H1 (cell line): Measurements from ENCODE around the gene SWI5. TPM values are rescaled to one million over a fixed set of nuclear protein-coding genes. Genes with fewer than 3 reads are reported as not detected.

Experiments used
- CTCF ChIP-seq, 3 experiments: IDR thresholded peaks; 1 replicate in 2 of 3; 2 replicates in 1 of 3; pipeline versions ENCODE4 v1.5.1 to v1.6.1; 2011; ENCODE audit warnings: low read length in 3 of 3, mild to moderate bottlenecking in 3 of 3, inconsistent platforms in 2 of 3, low read depth in 1 of 3, moderate library complexity in 1 of 3; ENCODE audit not compliant: insufficient read depth in 1 of 3; ENCODE audit errors: control extremely low read depth in 1 of 3
- GABPA ChIP-seq: IDR thresholded peaks from 2 replicates; pipeline ENCODE4 v1.6.1; 2011; ENCODE audit warnings: mild to moderate bottlenecking, low read length, moderate library complexity, borderline replicate concordance; ENCODE audit not compliant: insufficient read depth
- KDM4A ChIP-seq: IDR thresholded peaks from one replicate; pipeline ENCODE4 v1.7.1; 2012; ENCODE audit warnings: low read depth, mild to moderate bottlenecking, moderate library complexity, low read length, inconsistent platforms; ENCODE audit not compliant: severe bottlenecking
- MAX ChIP-seq: IDR thresholded peaks from 2 replicates; pipeline ENCODE4 v1.6.1; 2012; ENCODE audit warnings: inconsistent platforms
- POLR2A ChIP-seq, 2 experiments: IDR thresholded peaks; 1 replicate in 1 of 2; 2 replicates in 1 of 2; pipeline ENCODE4 v1.6.1; 2011; ENCODE audit warnings: low read depth in 2 of 2, low read length in 2 of 2, mild to moderate bottlenecking in 2 of 2; ENCODE audit errors: control extremely low read depth in 1 of 2
- TCF12 ChIP-seq: IDR thresholded peaks from 2 replicates; pipeline ENCODE4 v1.6.1; 2011; ENCODE audit warnings: low read depth, mild to moderate bottlenecking, low read length
- TEAD4 ChIP-seq: IDR thresholded peaks from 2 replicates; pipeline ENCODE4 v1.6.1; 2012; ENCODE audit warnings: low read depth, low read length, inconsistent platforms, mixed read lengths
- polyA plus RNA-seq, 7 experiments: library from polyadenylated mRNA; depleted of rRNA in 3 of 7; stranded (reverse) in 5 of 7; unstranded in 2 of 7; fragments of >200 nt in 5 of 7; fragments of 200-250 nt in 2 of 7; gene quantifications; 1 replicate in 5 of 7; 2 replicates in 1 of 7; 4 replicates in 1 of 7; pipeline versions ENCODE4 v1.2.1 to v1.2.3, GENCODE V29; 2011 to 2013; ENCODE audit warnings: missing spikeins in 2 of 7, mixed read lengths in 2 of 7
- total RNA-seq: library from RNA; stranded (reverse); fragmentation: NEBNext Ultra II Directional; extraction: Animal tissue kit (Norgen Biotek cat#: 25700); gene quantifications from 2 replicates; pipeline ENCODE4 v1.2.1, GENCODE V29; 2021

Gene SWI5
- total and polyA plus RNA-seq, 2 of the 8 experiments (the other 6 are each of a cell fraction or from before 2014, with no cell fraction given) = 29.0 to 59.5 TPM

DNA sequence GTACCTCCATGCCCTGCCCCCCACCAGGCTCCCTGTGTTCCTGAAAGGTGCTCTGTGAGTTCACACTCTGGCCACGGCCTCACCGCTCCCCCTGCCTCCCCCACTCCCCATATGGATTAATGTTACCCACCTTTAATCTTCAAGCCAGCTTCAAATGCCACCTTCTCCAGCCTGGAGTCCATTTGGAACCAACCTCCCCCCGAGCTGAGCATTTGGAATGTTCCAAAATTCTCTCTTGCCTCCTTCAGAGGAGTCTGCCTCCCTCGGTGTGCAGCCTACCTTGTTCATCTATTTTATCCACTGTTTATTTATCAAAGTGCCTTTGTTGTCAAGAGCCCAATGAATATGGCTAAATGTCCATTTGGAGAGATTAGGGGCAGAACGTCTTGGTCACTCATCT, 4.6 kb upstream of the SWI5 start (continued):
- no peak for TF ChIP-seq MAX
- TF ChIP-seq TEAD4 = no peak
- no peak for TF ChIP-seq POLR2A (IDR thresholded peaks at IDR 0.05; ENCODE audit: control extremely low read depth in 1 of 2, low read depth in 2 of 2, low read length in 2 of 2)
- no peak for TF ChIP-seq GABPA
- TF ChIP-seq KDM4A = no peak
- no peak for TF ChIP-seq CTCF (IDR thresholded peaks at IDR 0.05; ENCODE audit: control extremely low read depth in 1 of 3, insufficient read depth in 1 of 3, low read depth in 1 of 3, low read length in 3 of 3)
- no peak for TF ChIP-seq TCF12
- TF ChIP-seq, all 59 proteins: peak for 0
